Liver (tissue), 9 donors: Measurements from ENCODE around the gene PPM1K. TPM values are rescaled to one million over a fixed set of nuclear protein-coding genes. Genes with fewer than 3 reads are reported as not detected.

ENCODE experiments used
- DNase-seq: peaks from one replicate; pipeline ENCODE4 v3.0.0-alpha.2; 2017; ENCODE audit warnings: low spot score
- H3K27ac ChIP-seq, 2 donors: one replicate each; pipeline ENCODE4 v1.7.0; 2013; ENCODE audit warnings: inconsistent platforms in 2 of 2, low read length in 2 of 2, control low read depth in 1 of 2, low read depth in 1 of 2, mild to moderate bottlenecking in 1 of 2
- H3K27me3 ChIP-seq, 4 donors: one replicate each; pipeline versions ENCODE4 v1.6.1 to v1.7.0; 2013; ENCODE audit warnings: low read length in 3 of 4, inconsistent platforms in 1 of 4, mild to moderate bottlenecking in 1 of 4, moderate library complexity in 1 of 4; ENCODE audit not compliant: control insufficient read depth in 4 of 4, insufficient read depth in 4 of 4
- H3K36me3 ChIP-seq, 4 donors: one replicate each; pipeline versions ENCODE4 v1.6.1 to v1.7.0; 2013; ENCODE audit warnings: low read length in 3 of 4, mild to moderate bottlenecking in 3 of 4, low read depth in 1 of 4, moderate library complexity in 1 of 4; ENCODE audit not compliant: control insufficient read depth in 4 of 4, insufficient read depth in 3 of 4
- H3K4me1 ChIP-seq, 4 donors: one replicate each; pipeline versions ENCODE4 v1.6.1 to v1.7.0; 2013; ENCODE audit warnings: low read length in 3 of 4, mild to moderate bottlenecking in 3 of 4, moderate library complexity in 1 of 4; ENCODE audit not compliant: control insufficient read depth in 4 of 4, insufficient read depth in 4 of 4
- H3K4me3 ChIP-seq, 3 donors: one replicate each; pipeline versions ENCODE4 v1.6.1 to v1.7.0; 2013; ENCODE audit warnings: low read length in 3 of 3, control low read depth in 1 of 3, low read depth in 1 of 3, mild to moderate bottlenecking in 1 of 3
- H3K9ac ChIP-seq, 2 donors: one replicate each; pipeline ENCODE4 v1.7.0; 2013; ENCODE audit warnings: low read length in 2 of 2, mild to moderate bottlenecking in 2 of 2, moderate library complexity in 2 of 2, control low read depth in 1 of 2, low read depth in 1 of 2
- H3K9me3 ChIP-seq, 4 donors: one replicate each; pipeline versions ENCODE4 v1.6.1 to v1.7.0; 2013; ENCODE audit warnings: low read length in 3 of 4; ENCODE audit not compliant: control insufficient read depth in 4 of 4
- EGR1 ChIP-seq, 2 donors: IDR thresholded peaks; 2 replicates each; pipeline ENCODE4 v1.6.1; 2016 to 2018; ENCODE audit warnings: antibody characterized with exemption in 2 of 2, low read depth in 2 of 2
- FOXA1 ChIP-seq: IDR thresholded peaks from 2 replicates; pipeline ENCODE4 v1.6.1; 2016; ENCODE audit warnings: antibody characterized with exemption
- FOXA2 ChIP-seq: IDR thresholded peaks from 2 replicates; pipeline ENCODE4 v1.6.1; 2016; ENCODE audit warnings: antibody characterized with exemption
- GABPA ChIP-seq, 2 donors: IDR thresholded peaks in 1 of 2; conservative IDR thresholded peaks in 1 of 2; 2 replicates each; pipeline ENCODE4 v1.6.1; 2016; ENCODE audit warnings: antibody characterized with exemption in 2 of 2, mild to moderate bottlenecking in 1 of 2, moderate library complexity in 1 of 2
- HNF4A ChIP-seq, 2 donors: conservative IDR thresholded peaks; 2 replicates each; pipeline ENCODE4 v1.6.1; 2016; ENCODE audit warnings: antibody characterized with exemption in 2 of 2, mild to moderate bottlenecking in 2 of 2
- HNF4G ChIP-seq: IDR thresholded peaks from 2 replicates; pipeline ENCODE4 v1.6.1; 2016; ENCODE audit warnings: antibody characterized with exemption
- JUND ChIP-seq, 2 donors: IDR thresholded peaks; 2 replicates each; pipeline ENCODE4 v1.6.1; 2016; ENCODE audit warnings: antibody characterized with exemption in 2 of 2
- NR2F2 ChIP-seq: IDR thresholded peaks from 2 replicates; pipeline ENCODE4 v1.6.1; 2016; ENCODE audit warnings: antibody characterized with exemption
- RAD21 ChIP-seq, 2 donors: IDR thresholded peaks; 2 replicates each; pipeline ENCODE4 v1.6.1; 2016; ENCODE audit warnings: antibody characterized with exemption in 2 of 2, mild to moderate bottlenecking in 2 of 2
- RXRA ChIP-seq, 2 donors: IDR thresholded peaks; 2 replicates each; pipeline ENCODE4 v1.6.1; 2017 to 2018; ENCODE audit warnings: antibody characterized with exemption in 2 of 2, mild to moderate bottlenecking in 1 of 2
- SP1 ChIP-seq: IDR thresholded peaks from 2 replicates; pipeline ENCODE4 v1.6.1; 2018; ENCODE audit warnings: antibody characterized with exemption, mild to moderate bottlenecking
- YY1 ChIP-seq: IDR thresholded peaks from 2 replicates; pipeline ENCODE4 v1.6.1; 2016; ENCODE audit warnings: antibody characterized with exemption, mild to moderate bottlenecking
- WGBS: extraction: QIAGEN DNeasy Blood & Tissue Kit; methylation state at CpG from one replicate; pipeline ENCODE4 v1.1.7; 2013; 5-methylcytosine and 5-hydroxymethylcytosine counted together
- polyA plus RNA-seq, 2 donors: library from polyadenylated mRNA; stranded (reverse) in 1 of 2; unstranded in 1 of 2; fragments of 200-250 nt in 1 of 2; fragments of >200 nt in 1 of 2; fragmentation: Nextera tagmentation in 1 of 2; extraction: Ambion mirVana in 1 of 2; gene quantifications; one replicate each; pipeline versions ENCODE4 v1.2.1 to v1.2.3, GENCODE V29; 2013 to 2015
- total RNA-seq, 2 donors: library from RNA; depleted of rRNA; stranded (reverse); fragments of >200 nt; gene quantifications; one replicate each; pipeline ENCODE4 v1.2.3, GENCODE V29; 2014
- TF ChIP-seq, protein P1 (sequence below): fragments of 150-350 bp; IDR thresholded peaks from 2 replicates; pipeline ENCODE4 v1.5.1; 2017; ENCODE audit warnings: improper control_type of control experiment, low read depth, low read length; ENCODE audit not compliant: missing input control
- TF ChIP-seq, protein P2 (sequence below): IDR thresholded peaks from 2 replicates; pipeline ENCODE4 v1.6.1; 2016; ENCODE audit warnings: antibody characterized with exemption
- TF ChIP-seq, protein P3 (sequence below): IDR thresholded peaks from 2 replicates; pipeline ENCODE4 v1.6.1; 2016; ENCODE audit warnings: antibody characterized with exemption
- TF ChIP-seq, protein P4 (sequence below): IDR thresholded peaks from 2 replicates; pipeline ENCODE4 v1.6.1; 2016; ENCODE audit warnings: antibody characterized with exemption
- TF ChIP-seq, protein P5 (sequence below): IDR thresholded peaks from 2 replicates; pipeline ENCODE4 v1.6.1; 2016; ENCODE audit warnings: antibody characterized with exemption, mild to moderate bottlenecking
- donor health status: healthy.
- donor health status: healthy.
- donor health status: healthy.
- donor health status: healthy.
- donor health status: healthy.

PPM1K gene
- total and polyA plus RNA-seq, 4 donors: 1.3 to 12.7 (median 6.7) TPM

DNA sequence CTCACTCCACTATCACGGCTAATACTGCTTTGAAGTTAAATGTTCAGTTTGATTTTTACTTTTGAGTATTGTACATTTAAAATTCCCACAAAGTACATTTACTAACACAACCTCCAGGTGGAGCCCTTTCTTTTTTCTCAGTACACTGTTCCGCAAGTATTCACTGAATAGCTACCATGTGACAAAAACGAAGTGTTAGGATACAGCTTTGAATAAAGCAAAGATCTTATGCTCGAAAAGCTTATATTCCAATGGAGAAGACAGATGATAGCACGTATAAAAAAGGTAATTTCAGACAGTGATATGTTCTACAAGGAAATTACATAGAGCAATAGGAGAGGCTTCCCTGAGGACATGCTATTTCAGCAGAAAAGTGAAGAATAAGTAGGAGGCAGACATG lies 65.3 kb downstream of the PPM1K start:
- H3K9me3 ChIP-seq: no peaks in the 10 kb centered on the region
- peaks cover 0 to 3% (median 1%) of the 10 kb centered on the region in 4 donors for H3K4me1 ChIP-seq
- H3K27ac ChIP-seq: no peak overlapping the region
- H3K27me3 ChIP-seq: no peaks in the 10 kb centered on the region
- H3K4me3 ChIP-seq: no peak overlapping the region
- WGBS: under 1% methylated on average over 5 of the region's 5 CpGs
- no peak for DNase-seq
- no peaks in the 10 kb centered on the region for H3K36me3 ChIP-seq
- no peak overlapping the region for H3K9ac ChIP-seq
- TF ChIP-seq, protein P1, sequence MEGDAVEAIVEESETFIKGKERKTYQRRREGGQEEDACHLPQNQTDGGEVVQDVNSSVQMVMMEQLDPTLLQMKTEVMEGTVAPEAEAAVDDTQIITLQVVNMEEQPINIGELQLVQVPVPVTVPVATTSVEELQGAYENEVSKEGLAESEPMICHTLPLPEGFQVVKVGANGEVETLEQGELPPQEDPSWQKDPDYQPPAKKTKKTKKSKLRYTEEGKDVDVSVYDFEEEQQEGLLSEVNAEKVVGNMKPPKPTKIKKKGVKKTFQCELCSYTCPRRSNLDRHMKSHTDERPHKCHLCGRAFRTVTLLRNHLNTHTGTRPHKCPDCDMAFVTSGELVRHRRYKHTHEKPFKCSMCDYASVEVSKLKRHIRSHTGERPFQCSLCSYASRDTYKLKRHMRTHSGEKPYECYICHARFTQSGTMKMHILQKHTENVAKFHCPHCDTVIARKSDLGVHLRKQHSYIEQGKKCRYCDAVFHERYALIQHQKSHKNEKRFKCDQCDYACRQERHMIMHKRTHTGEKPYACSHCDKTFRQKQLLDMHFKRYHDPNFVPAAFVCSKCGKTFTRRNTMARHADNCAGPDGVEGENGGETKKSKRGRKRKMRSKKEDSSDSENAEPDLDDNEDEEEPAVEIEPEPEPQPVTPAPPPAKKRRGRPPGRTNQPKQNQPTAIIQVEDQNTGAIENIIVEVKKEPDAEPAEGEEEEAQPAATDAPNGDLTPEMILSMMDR: peak; percentile 69
- no peak for TF ChIP-seq SP1
- TF ChIP-seq GABPA (IDR thresholded peaks at IDR 0.05 in 1 of 2, conservative IDR thresholded peaks at IDR 0.05 in 1 of 2): no peak
- no peak for TF ChIP-seq RXRA (IDR thresholded peaks at IDR 0.05)
- peak; percentile 91 to 93 for TF ChIP-seq RAD21 (IDR thresholded peaks at IDR 0.05)
- TF ChIP-seq, protein P2, sequence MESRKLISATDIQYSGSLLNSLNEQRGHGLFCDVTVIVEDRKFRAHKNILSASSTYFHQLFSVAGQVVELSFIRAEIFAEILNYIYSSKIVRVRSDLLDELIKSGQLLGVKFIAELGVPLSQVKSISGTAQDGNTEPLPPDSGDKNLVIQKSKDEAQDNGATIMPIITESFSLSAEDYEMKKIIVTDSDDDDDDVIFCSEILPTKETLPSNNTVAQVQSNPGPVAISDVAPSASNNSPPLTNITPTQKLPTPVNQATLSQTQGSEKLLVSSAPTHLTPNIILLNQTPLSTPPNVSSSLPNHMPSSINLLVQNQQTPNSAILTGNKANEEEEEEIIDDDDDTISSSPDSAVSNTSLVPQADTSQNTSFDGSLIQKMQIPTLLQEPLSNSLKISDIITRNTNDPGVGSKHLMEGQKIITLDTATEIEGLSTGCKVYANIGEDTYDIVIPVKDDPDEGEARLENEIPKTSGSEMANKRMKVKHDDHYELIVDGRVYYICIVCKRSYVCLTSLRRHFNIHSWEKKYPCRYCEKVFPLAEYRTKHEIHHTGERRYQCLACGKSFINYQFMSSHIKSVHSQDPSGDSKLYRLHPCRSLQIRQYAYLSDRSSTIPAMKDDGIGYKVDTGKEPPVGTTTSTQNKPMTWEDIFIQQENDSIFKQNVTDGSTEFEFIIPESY: no peak
- TF ChIP-seq, protein P3, sequence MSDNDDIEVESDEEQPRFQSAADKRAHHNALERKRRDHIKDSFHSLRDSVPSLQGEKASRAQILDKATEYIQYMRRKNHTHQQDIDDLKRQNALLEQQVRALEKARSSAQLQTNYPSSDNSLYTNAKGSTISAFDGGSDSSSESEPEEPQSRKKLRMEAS: no peak
- no peak for TF ChIP-seq HNF4G
- TF ChIP-seq, protein P4, sequence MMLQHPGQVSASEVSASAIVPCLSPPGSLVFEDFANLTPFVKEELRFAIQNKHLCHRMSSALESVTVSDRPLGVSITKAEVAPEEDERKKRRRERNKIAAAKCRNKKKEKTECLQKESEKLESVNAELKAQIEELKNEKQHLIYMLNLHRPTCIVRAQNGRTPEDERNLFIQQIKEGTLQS: no peak
- TF ChIP-seq, protein P5, sequence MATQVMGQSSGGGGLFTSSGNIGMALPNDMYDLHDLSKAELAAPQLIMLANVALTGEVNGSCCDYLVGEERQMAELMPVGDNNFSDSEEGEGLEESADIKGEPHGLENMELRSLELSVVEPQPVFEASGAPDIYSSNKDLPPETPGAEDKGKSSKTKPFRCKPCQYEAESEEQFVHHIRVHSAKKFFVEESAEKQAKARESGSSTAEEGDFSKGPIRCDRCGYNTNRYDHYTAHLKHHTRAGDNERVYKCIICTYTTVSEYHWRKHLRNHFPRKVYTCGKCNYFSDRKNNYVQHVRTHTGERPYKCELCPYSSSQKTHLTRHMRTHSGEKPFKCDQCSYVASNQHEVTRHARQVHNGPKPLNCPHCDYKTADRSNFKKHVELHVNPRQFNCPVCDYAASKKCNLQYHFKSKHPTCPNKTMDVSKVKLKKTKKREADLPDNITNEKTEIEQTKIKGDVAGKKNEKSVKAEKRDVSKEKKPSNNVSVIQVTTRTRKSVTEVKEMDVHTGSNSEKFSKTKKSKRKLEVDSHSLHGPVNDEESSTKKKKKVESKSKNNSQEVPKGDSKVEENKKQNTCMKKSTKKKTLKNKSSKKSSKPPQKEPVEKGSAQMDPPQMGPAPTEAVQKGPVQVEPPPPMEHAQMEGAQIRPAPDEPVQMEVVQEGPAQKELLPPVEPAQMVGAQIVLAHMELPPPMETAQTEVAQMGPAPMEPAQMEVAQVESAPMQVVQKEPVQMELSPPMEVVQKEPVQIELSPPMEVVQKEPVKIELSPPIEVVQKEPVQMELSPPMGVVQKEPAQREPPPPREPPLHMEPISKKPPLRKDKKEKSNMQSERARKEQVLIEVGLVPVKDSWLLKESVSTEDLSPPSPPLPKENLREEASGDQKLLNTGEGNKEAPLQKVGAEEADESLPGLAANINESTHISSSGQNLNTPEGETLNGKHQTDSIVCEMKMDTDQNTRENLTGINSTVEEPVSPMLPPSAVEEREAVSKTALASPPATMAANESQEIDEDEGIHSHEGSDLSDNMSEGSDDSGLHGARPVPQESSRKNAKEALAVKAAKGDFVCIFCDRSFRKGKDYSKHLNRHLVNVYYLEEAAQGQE: no peak
- no peak for TF ChIP-seq FOXA1
- no peak for TF ChIP-seq FOXA2
- no peak for TF ChIP-seq EGR1 (IDR thresholded peaks at IDR 0.05; ENCODE audit: low read depth in 2 of 2)
- TF ChIP-seq YY1: no peak
- no peak for TF ChIP-seq HNF4A (conservative IDR thresholded peaks at IDR 0.05)

DNA sequence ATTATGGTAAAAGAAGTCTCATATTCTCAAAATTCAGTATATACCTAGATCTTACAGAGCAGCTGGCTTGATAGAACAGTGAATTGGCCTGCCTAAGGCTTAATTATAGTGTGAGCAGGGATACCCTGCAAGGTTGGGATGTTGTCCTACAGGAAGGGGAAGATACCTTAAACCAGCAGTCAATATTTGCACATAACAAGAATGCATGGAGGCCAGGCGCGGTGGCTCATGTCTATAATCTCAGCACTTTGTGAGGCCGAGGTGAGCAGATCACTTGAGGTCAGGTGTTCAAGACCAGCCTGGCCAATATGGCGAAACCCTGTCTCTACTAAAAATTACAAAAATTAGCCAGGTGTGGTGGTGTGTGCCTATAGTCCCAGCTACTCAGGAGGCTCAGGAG lies 67.2 kb downstream of the PPM1K start:
- Histone ChIP-seq H3K9ac (no peak overlapping the region), H3K4me1 (peaks cover 0 to 3% (median 1%) of the 10 kb centered on the region in 4 donors), H3K9me3 (no peaks in the 10 kb centered on the region), H3K27me3 (no peaks in the 10 kb centered on the region), H3K36me3 (no peaks in the 10 kb centered on the region), H3K27ac (no peak overlapping the region), H3K4me3 (no peak overlapping the region)
- 77% methylated on average over 4 of the region's 4 CpGs for WGBS
- no peak for TF ChIP-seq RXRA (IDR thresholded peaks at IDR 0.05)
- TF ChIP-seq HNF4G: no peak
- no peak for TF ChIP-seq HNF4A (conservative IDR thresholded peaks at IDR 0.05)
- no peak for TF ChIP-seq JUND (IDR thresholded peaks at IDR 0.05)
- TF ChIP-seq, protein P2: no peak
- TF ChIP-seq, protein P3: no peak
- TF ChIP-seq NR2F2: no peak
- TF ChIP-seq, protein P5: no peak
- DNase-seq: no peak
